ENCODE results near the gene TAF1B. TPM values are rescaled to one million over a fixed set of nuclear protein-coding genes. Genes with fewer than 3 reads are reported as not detected.
A peak's percentile ranks its signal among the peaks of the same experiment; 100 is the strongest.

TAF1B gene
- total and polyA plus RNA-seq, 7 donors = 2.7 to 7.6 (median 5.7) TPM

DNA sequence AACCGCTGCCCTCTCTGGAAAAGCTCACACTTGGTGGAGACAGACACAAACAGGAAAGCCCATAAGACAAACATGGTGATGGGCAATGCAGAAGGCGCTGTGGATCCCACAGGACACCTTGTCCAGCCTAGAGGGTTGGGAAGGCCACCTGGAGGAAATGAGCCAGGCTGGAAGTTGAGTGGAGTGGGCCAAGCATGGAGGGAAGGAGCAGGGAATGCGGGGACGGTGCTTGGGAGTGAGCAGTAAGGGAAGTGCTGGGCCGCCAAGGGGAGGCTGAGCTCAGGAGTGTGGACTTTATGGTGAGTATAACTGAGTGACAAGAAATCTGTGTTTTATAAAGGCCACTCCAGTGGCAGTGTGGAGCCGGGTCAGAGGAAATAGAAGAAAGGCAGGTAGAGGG lies 105.4 kb downstream of the TAF1B start:
- Histone ChIP-seq H3K27ac (no peak overlapping the region), H3K9me3 (no peaks in the 10 kb centered on the region), H3K36me3 (ENCODE audit: insufficient read depth in 1 of 2, low read depth in 1 of 2) (no peaks in the 10 kb centered on the region), H3K4me3 (no peak overlapping the region), H3K4me1 (peaks cover 6% of the 10 kb centered on the region), H3K27me3 (ENCODE audit: insufficient read depth in 3 of 3, low read length in 2 of 3) (peaks cover 0 to 22% (median 3%) of the 10 kb centered on the region in 3 donors)
- TF ChIP-seq, protein P1, sequence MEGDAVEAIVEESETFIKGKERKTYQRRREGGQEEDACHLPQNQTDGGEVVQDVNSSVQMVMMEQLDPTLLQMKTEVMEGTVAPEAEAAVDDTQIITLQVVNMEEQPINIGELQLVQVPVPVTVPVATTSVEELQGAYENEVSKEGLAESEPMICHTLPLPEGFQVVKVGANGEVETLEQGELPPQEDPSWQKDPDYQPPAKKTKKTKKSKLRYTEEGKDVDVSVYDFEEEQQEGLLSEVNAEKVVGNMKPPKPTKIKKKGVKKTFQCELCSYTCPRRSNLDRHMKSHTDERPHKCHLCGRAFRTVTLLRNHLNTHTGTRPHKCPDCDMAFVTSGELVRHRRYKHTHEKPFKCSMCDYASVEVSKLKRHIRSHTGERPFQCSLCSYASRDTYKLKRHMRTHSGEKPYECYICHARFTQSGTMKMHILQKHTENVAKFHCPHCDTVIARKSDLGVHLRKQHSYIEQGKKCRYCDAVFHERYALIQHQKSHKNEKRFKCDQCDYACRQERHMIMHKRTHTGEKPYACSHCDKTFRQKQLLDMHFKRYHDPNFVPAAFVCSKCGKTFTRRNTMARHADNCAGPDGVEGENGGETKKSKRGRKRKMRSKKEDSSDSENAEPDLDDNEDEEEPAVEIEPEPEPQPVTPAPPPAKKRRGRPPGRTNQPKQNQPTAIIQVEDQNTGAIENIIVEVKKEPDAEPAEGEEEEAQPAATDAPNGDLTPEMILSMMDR (IDR thresholded peaks at IDR 0.05) = no peak
- ATAC-seq (no peak), DNase-seq (no peak)
- intact Hi-C loops (cut with DNase I) = loop anchor here in 1 of 2 donors (10.0 kb wide), 1 partner anchor 134 kb away; no protein-coding TSS in a partner anchor
- WGBS, 3 donors = 79 to 95% (median 94%) methylated on average over 5 to 6 of the region's 6 CpGs

DNA sequence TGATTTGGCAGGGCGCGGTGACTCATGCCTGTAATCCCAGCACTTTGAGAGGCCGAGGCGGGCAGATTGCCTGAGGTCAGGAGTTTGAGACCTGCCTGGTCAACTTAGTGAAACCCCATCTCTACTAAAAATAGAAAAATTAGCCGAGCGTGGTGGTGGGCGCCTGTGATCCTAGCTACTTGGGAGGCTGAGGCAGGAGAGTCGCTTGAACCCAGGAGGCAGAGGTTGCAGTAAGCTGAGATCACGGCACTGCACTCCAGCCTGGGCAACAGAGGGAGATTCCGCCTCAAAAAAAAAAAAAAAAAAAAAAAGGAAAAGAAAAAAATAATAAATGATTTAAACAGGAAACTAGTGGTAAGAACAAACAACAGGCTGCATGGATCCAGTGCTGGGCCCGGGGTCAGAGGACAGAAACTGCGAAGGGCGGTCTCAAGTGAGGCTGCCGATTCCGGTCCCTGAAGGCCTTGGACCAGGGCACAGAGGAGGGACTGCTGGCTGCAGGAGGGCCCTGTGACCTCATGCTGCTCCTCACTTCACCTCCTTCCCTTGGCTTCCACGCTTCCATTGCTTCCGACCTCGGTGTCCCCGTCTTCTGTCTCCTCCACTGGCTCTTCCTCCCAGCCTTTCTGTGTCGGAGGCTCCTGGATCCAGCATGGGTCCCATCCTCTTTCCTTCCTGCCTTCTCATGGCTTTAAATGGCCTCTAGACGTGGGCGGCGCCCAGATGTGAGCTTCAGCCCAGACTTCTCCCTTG lies 106.1 kb downstream of the TAF1B start:
- TF ChIP-seq, protein P1 (IDR thresholded peaks at IDR 0.05) = no peak
- H3K4me3 ChIP-seq = no peak overlapping the region
- DNase-seq (no peak), ATAC-seq (no peak)
- no peaks in the 10 kb centered on the region for H3K36me3 ChIP-seq (ENCODE audit: insufficient read depth in 1 of 2, low read depth in 1 of 2)
- no peak overlapping the region for H3K27ac ChIP-seq
- no peaks in the 10 kb centered on the region for H3K9me3 ChIP-seq
- peaks cover 6% of the 10 kb centered on the region for H3K4me1 ChIP-seq
- intact Hi-C loops (cut with DNase I) = loop anchor here in 1 of 2 donors (10.0 kb wide), 1 partner anchor 135 kb away; no protein-coding TSS in a partner anchor
- H3K27me3 ChIP-seq (ENCODE audit: insufficient read depth in 3 of 3, low read length in 2 of 3) = peaks cover 0 to 21% (median 0%) of the 10 kb centered on the region in 3 donors
- 86 to 88% (median 88%) methylated on average over 23 of the region's 23 CpGs for WGBS, 3 donors

DNA sequence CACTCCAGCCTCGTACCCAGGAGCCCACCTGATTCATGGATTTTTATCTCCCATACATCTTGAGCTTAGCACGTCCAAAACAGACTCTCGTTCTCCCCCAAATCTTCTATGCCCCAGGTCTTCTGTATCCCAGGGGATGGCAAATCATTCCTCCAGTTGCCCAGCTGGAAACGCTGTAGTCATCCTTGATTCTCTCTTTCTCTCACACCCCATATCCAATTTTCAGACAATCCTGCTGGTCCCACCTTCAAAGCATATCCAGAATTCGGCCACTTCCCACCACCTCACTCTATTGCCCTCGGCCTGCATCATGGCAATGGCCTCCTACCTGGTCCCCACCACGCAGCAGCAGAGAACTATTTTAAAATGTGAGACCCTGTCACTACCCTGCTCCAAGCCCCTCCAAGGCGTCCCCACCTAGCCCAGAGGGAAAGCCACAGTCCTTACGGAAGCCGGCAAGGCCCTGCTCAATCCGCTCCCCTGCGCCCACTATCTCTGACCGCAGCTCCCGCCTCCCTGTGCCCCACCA lies 106.8 kb downstream of the TAF1B start:
- DNase-seq (no peak), ATAC-seq (no peak)
- Histone ChIP-seq H3K36me3 (ENCODE audit: insufficient read depth in 1 of 2, low read depth in 1 of 2) (no peaks in the 10 kb centered on the region), H3K27ac (no peak overlapping the region), H3K27me3 (ENCODE audit: insufficient read depth in 3 of 3, low read length in 2 of 3) (peaks cover 0 to 15% (median 0%) of the 10 kb centered on the region in 3 donors), H3K9me3 (no peaks in the 10 kb centered on the region), H3K4me3 (peak overlapping the region; percentile 87), H3K4me1 (peaks cover 6% of the 10 kb centered on the region)
- intact Hi-C loops (cut with DNase I) = loop anchor here in 1 of 2 donors (10.0 kb wide), 1 partner anchor 135 kb away; no protein-coding TSS in a partner anchor
- TF ChIP-seq, protein P1 (IDR thresholded peaks at IDR 0.05) = no peak
- WGBS, 3 donors = 94 to 97% (median 96%) methylated on average over 14 of the region's 14 CpGs

DNA sequence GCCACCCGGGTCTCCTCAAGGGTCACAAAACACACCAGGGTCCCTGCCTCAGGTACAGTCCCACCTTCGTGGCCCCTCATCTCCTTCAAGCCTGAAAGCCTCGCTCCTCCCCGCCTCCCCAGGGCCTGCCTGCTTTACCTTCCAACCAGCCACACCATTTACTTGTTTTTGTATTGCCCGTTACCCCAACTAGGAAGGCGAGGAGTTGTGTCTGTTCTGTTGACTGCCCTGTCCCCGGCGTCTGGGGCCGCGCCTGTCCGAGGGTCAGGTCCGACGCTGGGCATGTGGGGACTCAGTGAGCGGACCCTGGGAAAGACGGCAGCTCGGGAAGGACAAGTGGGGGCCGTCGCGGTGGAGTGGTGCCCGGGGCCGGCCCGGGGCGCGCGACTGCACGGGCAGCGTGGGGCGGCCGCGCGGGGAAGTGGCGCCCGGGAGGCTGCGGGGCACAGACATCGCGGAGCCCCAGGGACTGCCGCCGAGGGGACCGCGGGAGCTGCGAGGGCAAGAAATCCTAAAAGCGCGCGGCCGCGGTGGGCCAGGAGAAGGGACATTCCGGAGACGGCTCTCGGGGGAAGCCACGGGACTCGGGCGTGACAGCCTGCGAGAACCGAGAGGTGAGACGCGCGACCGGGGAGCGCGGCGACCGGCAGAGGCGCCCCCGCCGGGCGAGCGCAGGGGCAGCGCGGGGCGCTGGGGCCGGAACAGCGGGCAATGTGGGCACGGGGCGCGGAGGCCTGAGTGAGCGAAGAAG lies 107.4 kb downstream of the TAF1B start:
- Histone ChIP-seq H3K27ac (peak overlapping the region; percentile 81), H3K4me3 (peak overlapping the region; percentile 87), H3K4me1 (peaks cover 6% of the 10 kb centered on the region), H3K36me3 (ENCODE audit: insufficient read depth in 1 of 2, low read depth in 1 of 2) (no peaks in the 10 kb centered on the region), H3K27me3 (ENCODE audit: insufficient read depth in 3 of 3, low read length in 2 of 3) (peaks cover 0 to 8% (median 2%) of the 10 kb centered on the region in 3 donors), H3K9me3 (no peaks in the 10 kb centered on the region)
- 7 to 14% (median 12%) methylated on average over 47 to 76 of the region's 76 CpGs for WGBS, 3 donors
- ATAC-seq (peak; percentile 29 to 55 (median 43)), DNase-seq (peak; percentile 33 to 72)
- intact Hi-C loops (cut with DNase I) = no loop called here
- TF ChIP-seq, protein P1 (IDR thresholded peaks at IDR 0.05) = peak; percentile 28
